ENCODE data around the gene RBBP8NL.
A peak's percentile ranks its signal among the peaks of the same experiment; 100 is the strongest.
"Not testable (repeated sequence)": the region's sequence is repeated elsewhere in the genome, so short reads cannot be mapped to it uniquely, and the experiment has no call there.

Gene RBBP8NL

DNA sequence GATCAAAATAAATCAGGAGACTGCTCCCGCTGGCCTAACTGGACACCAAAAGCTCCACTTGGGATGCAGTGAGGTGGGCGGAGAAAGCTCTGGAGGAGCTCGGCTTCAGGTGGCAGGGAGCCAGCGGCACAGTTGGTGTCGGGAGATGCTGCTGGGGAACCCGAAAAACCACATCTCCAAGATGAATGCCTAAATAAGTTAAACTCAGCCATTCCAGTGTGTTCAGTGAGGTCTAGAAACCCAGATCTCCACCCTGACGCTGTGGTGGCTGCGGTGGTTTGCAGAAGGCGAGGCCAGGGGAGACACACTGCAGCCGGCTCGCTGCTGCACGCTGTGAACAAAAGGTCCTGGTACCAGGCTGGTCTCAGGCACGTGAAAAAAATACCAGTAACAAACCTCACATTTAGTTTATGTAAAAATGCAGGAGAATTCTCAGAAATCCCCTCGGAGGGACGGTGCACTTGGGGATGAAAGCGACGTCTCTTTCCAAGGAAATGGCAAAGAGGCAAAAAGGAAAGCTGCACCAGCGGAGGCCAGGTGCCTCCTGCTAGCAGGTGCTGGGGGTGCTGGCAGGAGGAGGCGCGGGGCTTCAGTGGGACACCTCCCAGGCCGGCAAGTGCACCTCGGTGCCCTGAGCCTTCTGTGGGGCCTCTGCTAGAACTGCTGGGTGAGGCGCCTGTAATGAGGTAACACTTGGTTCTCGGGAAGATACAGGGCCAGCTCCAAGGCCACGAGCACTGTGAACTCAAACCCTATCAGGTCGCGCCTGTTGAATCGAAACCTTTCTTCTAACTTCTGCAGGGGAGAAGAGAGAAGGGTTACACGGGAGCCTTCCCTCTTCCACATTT is 36.8 kb downstream of the RBBP8NL start:
- DNase-seq, result no peak

DNA sequence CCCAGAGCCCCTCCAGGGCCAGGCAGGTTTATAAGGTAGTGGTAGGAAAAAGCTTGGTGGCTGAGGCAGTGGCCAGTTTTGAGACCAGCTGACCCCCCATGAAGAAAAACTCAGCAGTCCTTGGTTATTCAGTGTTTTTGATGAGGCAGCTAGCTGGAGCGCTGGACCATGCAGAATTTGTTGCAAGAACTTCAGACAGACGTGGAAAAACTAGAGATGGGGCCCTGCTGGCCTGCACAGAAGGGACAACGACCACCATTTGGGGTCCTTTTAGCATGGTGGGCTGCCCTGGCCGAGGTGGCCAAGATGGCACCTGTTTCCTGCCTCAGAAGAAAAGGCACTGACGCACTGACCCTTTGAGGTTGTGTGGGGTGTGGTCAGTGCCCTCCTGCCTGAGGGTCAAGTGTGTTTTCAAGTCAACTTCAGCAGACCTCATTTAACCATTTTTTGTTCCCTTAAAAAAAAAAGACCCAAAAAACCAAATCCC is 37.7 kb downstream of the RBBP8NL start:
- no peak for DNase-seq

- DNase-seq, result no peak
These were observed 38.3 kb downstream of the RBBP8NL start for GRCh38 chr20:62388839-62389600.

DNA sequence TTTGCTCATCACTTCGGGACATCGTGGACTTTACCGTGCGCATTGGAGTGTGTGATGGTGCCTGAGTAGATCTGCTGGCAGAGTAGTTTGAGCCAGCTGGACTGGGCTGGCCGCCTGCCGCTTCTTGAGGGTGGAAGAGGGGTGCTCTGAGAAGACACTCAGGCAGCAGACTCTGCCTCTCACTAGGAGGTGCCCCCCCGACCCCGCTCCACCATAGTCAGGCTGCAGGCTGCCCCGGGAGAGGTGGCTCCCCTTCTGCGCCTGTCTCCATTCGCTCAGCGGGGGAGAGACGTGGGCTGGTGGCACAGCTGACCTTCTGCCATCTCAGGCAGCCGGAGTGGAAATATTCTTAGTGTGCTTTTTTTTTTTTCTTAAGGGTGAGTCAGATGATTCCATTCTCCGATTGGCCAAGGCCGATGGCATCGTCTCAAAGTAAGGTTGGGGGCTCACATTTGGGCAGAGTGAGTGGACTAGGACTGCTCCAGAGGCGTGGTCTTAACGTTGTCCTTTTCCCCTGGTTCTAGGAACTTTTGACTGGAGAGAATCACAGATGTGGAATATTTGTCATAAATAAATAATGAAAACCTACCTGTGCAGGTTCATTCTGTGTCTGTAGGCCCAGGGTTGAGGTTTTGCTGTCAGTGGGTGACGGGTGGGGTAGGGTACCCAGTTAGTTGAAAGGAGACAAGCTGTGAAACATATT is 39.3 kb downstream of the RBBP8NL start:
- no peak for DNase-seq

DNA sequence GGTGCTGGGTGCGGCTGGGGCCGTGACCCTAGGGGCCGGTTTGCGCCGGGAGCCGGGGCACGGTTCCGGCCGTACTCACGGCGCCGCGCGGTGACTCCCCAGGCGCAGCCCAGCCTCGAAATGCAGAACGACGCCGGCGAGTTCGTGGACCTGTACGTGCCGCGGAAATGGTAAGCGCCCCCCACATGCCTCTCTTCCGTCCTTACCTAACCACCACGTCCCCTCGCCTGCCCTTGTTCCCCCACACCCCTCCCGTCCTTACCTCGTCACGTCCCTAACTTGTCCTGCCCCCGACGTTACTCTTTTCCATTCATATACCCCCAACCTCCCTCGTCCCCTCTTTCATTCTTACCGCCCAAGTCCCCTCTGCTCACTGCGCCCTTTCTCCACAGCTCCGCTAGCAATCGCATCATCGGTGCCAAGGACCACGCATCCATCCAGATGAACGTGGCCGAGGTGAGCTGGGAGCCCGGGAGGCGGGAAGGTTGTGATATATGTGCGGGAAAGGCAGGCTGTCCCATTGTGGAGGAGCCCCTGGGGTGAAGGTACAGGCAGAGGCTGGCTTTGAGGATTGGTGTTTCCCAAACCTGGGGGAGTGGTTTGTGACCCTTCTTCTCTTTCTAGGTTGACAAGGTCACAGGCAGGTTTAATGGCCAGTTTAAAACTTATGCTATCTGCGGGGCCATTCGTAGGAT is 40.0 kb downstream of the RBBP8NL start:
- no peak for DNase-seq

DNA sequence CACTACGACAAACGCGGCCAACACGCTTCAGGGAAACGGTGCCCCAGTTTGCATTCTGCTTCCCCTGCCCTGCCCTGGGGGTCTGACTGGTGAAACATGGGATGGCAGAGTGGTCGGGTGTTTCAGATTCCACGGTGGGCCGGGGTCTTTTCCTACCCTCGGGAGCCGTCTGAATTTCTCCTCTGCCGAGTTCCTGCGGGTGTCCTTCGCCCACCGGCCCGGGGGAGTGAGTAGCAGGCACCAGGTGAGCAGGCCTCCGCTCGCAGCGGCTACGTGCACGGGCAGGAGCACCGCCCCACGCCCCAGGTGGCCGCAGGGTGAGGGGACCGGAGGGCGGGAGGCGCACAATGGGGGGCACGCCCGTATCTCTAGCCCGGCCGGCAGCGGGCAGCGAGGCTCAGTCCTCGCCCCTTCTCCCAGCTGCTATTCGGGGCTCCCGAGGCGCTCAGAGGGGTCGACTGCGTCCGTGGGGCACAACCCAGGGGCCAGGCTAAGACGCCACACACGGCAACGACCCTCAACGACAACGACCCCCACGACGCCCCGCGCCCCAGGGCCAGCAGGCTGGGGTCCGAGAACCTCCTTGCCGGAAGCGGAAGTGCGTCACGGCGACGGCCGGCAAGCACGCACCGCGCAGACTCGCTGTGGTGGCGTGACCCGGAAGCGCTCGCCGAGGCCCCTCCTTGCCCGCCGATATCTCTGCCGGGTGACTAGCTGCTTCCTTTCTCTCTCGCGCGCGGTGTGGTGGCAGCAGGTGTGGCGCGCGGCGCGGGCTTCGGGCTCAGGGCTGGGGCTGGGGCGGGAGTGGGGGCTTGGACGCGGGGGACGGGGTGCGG is 40.7 kb downstream of the RBBP8NL start, which contains the start of gene RPS21:
Gene RPS21, plus strand, starts transcription at position 721 of the 836 bp plus-strand sequence. CDS start 236 bp downstream, outside the sequence.
- peak; percentile 93 for DNase-seq

GRCh38 chr20:62382306-62383198 is 44.8 kb downstream of the RBBP8NL start:
- DNase-seq, result peak; percentile 85

- no peak for DNase-seq
These were observed 45.5 kb downstream of the RBBP8NL start for GRCh38 chr20:62381842-62382241.

DNA sequence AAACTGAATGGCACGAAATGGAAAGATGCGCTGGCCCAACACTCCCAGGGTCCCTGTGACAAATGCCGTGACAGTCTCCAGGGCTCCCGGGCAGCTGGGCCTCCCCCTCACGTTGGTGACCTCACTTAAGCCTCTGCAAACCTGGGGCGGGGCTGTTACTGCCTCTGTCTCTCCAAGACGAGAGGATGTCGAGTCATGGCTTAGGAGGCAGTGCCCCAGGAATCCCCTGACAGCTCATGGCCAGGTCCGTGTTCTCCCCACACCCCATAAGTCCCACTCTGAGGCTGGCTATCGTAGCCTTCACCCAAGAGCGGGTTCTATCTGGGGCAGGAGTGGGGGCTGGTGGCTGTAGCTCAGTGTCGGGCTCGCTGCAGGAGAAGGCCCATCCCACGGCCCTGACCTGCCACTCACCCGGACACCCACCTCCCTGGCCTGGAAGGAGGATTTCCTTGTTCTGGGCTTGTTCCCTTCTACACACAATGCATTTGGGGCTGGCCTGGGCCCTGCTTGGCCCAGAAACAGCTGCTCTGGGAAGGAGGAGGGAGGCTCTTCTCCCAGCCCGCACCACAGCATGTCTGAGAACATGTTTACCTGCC is 46.0 kb downstream of the RBBP8NL start:
- no peak for DNase-seq

GRCh38 chr20:62378215-62378614 is 49.1 kb downstream of the RBBP8NL start:
- DNase-seq, result no peak

DNA sequence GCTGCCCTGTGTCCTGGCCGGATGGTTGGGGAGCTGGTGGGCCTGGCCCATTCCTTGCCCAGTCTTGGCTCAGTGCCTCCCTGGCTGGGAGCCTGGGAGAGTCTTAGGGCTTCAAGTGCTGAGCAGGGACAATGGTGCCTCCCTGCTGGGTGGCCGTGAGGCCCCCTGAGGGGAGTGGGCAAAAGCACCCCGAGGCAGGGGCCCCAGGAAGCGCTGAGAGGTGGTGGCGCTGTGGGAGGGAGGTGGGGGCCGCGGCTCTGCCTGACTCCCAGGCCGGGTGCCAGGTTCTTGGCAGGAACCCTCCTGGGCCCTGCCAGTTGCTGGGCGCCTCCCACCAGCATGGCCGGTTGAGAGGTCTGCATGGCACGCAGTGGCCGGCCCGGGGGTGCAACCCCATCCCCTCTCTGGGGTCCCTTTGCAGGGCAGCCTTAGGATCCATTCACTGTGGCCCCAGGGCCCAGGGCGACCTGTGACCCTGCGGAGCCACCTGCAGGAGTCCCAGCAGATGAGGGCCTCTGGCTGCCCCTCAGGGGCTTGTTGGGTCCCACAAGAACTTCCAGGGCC is 49.6 kb downstream of the RBBP8NL start:
- no peak for DNase-seq

DNA sequence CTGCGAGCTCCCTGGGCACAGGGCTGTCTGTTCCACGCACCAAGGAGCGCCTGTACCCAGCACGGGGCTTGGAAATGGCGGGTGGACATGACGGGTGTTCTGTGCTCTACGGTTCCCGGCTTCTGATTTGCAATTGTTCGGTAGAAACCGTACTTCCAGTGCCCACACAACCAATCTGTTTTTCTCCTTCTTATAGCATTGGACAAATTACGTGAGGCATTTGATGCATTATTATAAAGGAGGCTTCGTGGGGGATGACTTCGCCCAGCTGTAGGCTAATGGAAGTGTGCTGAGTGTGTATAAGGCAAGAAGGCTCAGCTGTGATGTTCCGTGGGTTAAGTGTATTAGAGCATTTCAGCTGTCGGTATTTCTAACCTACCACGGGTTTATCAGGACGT is 50.3 kb downstream of the RBBP8NL start:
- no peak for DNase-seq

DNA sequence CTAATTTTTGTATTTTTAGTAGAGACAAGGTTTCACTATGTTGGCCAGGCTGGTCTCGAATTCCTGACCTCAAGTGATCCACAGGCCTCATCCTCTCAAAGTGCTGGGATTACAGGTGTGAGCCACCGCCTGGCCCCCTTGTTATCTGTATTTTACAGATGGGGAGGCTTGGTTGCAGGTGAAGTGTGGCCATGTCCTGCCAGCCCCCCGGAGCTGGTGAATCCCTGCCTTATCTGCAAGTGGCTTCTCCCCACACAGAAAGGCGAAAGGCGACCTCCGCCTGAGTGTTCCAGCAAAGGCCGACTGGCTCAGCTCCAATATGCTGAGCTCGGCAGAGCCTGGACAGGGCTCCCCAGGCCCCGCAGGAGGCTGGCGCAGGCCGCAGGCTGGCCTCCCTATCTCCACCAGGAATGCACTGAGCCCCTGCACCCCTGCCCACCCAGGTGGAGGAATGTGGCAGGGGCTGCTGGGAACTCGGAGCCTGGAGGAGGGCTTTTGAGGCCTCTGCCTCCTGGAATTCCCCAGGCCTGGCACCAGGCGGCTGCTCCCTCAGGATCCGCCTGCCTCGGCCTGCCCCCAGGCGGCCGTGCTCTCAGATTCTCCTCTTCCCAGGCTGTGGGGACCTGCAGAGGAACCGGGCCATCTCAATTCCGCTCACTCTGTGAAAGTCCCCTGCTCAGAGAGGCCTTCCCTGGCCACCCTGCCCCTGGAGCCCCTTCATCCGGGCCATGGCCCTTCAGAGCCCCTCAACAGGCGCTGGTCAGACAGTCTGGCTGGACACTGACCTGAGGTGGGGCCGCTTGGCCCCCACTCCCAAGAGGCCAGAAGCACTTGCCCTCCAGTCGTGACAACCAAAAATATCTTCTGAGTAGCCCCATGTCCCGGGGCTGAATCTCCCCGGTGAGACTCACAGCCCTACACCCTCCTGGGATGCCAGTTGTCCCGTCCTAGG is 51.0 kb downstream of the RBBP8NL start:
- no peak for DNase-seq

DNA sequence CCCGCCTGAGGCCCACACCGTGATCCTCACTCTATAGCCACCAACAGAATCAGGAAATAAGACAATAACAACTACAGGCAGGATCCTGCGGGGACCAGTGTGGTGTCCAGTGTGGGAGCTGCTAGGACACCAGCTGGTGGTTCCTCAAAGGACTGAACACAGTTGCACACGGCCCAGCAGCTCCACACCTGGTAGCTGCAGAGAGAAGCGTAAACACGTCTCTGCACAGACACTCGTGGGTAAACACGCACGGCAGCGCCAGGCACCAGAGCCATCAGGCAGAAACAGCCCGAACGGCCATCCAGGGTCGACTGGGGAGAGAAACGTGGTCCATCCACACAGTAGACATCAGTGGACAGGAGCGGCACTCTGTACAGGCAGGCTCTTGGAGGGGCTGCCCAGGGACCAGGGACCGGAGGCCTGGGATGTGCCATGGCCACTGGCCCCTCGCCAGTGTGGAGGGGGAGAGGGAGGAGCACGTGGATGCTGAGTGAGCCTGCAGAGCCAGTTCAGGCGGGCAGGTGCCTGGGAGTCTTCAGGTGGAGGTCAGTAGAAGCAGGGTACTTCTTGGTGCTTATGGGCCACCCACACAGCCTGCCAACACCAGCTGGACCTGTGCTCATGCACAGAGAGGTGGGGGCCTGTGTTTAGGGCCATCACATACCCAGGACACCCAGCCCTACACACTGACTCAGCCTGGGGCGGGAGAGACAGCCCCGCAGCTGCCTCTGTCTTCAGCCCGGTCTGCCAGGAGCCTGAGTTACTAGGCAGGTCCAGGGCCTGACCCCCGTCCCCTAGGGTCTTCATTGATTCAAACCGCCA is 52.8 kb downstream of the RBBP8NL start:
- no peak for DNase-seq

DNA sequence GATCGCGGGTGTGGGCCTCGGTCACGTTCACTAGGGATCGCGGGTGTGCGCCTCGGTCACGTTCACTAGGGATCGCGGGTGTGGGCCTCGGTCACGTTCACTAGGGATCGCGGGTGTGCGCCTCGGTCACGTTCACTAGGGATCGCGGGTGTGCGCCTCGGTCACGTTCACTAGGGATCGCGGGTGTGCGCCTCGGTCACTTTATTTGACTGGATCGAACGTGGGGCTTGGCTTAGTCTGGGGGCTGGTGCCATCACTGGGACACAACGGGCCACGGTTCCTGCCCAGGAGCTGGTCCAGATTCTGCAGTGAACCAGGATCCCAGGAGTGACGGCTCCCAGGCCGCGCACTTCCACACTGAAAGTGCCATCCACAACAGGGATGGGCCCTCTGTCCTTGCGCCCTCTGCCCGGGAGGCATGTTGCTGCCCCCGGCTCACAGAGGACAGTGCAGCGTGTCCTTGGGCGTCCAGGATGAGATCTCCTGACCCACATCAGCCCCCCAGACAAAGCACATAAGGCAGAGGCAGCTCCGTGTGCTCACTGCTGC is 53.6 kb downstream of the RBBP8NL start:
- DNase-seq, result not testable (repeated sequence)

GRCh38 chr20:62372042-62372993 is 55.0 kb downstream of the RBBP8NL start:
- no peak for DNase-seq

Data from CD4-positive, alpha-beta T cell treated with Interleukin-10 for 1 hour (primary cell).